Fibroblast of villous mesenchyme (primary cell): ENCODE data around the gene KCNMB1. TPM values are rescaled to one million over a fixed set of nuclear protein-coding genes. Genes with fewer than 3 reads are reported as not detected.

Source experiments
- DNase-seq: peaks from one replicate; pipeline ENCODE4 v3.0.0-alpha.2; 2010; ENCODE audit warnings: low read depth
- H3K4me3 ChIP-seq: 2 replicates; pipeline ENCODE4 v1.5.1; 2011; ENCODE audit warnings: low read depth, mild to moderate bottlenecking, low read length
- CTCF ChIP-seq: IDR thresholded peaks from 2 replicates; pipeline ENCODE4 v1.5.1; 2012; ENCODE audit warnings: low read depth, mild to moderate bottlenecking, low read length; ENCODE audit not compliant: insufficient read depth
- total RNA-seq: library from RNA; depleted of rRNA; stranded (reverse); fragments of >200 nt; gene quantifications from 2 replicates; pipeline ENCODE4 v1.2.3, GENCODE V29; 2012

Gene KCNMB1
- total RNA-seq, 1 donor = not detected

- TF ChIP-seq CTCF = no peak
These were observed 55.8 kb downstream of the KCNMB1 start for GRCh38 chr5:170333161-170333910.

GRCh38 chr5:170332058-170332457 is 57.1 kb downstream of the KCNMB1 start:
- TF ChIP-seq CTCF = no peak
- no peak overlapping the region for H3K4me3 ChIP-seq
- DNase-seq = no peak

More at GRCh38 chr5:170333161-170333910, 55.8 kb downstream of the KCNMB1 start:
- no peak overlapping the region for H3K4me3 ChIP-seq
- no peak for DNase-seq

- TF ChIP-seq CTCF = no peak
- no peak overlapping the region for H3K4me3 ChIP-seq
- DNase-seq = no peak
These were observed 58.6 kb downstream of the KCNMB1 start for GRCh38 chr5:170330568-170331054.

- no peak for DNase-seq
- no peak for TF ChIP-seq CTCF
- no peak overlapping the region for H3K4me3 ChIP-seq
These were observed 59.6 kb downstream of the KCNMB1 start for GRCh38 chr5:170329524-170329923.

- H3K4me3 ChIP-seq = no peak overlapping the region
- TF ChIP-seq CTCF = no peak
- no peak for DNase-seq
These were observed 61.3 kb downstream of the KCNMB1 start for GRCh38 chr5:170327829-170328228.

- no peak for TF ChIP-seq CTCF
- DNase-seq = no peak
These were observed 62.0 kb downstream of the KCNMB1 start for GRCh38 chr5:170327168-170327567.

More at GRCh38 chr5:170327168-170327567, 62.0 kb downstream of the KCNMB1 start:
- H3K4me3 ChIP-seq = no peak overlapping the region

Other genes with a start within 250 kb of the KCNMB1 start
- gene C5orf58, start 156.4 kb downstream of the KCNMB1 start, total RNA-seq = not detected in 2 replicates
- not detected in 2 replicates for gene LCP2, start 91.6 kb downstream of the KCNMB1 start, total RNA-seq
- gene KCNIP1, start 114.7 kb upstream of the KCNMB1 start, total RNA-seq = not detected in 2 replicates